ENCODE results near the gene MAP4K1.
"Not testable (repeated sequence)": the region's sequence is repeated elsewhere in the genome, so short reads cannot be mapped to it uniquely, and the experiment has no call there.

The MAP4K1 gene

DNA sequence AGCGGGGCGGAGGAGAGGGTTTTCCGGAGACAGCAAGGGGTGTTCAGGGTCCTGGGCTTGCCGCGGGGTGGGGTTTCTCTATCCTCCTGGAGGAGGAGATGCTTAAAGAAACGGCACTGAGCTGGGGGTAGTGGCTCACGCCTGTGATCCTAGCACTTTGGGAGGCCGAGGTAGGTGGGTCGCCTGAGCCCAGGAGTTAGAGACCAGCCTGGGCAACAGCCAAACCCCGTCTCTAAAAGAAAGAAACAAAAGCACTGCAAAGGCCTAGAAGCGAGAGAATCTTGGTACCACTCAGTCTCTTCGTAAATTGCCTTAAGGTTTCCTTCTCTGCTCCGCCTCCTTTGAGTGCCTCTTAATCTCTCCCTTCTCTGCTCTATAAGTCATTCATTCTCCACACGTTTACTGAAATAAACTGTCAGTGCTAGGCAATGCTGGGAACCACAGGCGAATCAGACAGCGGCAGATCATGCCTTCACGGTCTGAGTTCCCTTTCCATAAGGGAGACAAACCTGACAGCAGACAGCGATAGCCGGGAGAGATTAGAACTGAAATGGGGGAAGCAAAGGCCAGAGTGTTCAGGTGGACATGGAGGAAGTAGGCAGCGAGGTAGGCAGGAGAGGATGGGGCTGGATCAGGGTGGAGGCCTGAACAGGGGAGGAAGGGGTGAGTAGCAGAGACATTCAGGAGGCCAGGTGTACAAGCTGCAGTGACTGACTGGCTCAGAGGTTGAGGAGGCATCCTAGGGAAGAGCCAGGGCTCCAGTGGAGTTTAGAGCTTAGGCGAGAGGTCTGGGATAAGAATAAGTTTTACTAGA, 1.8 kb upstream of the MAP4K1 start:
- Histone ChIP-seq H3K4me3 (peak overlapping the region; percentile 95), H3K27ac (peak overlapping the region; percentile 29), H3K9me3 (ENCODE audit: low read depth, low read length) (no peaks in the 10 kb centered on the region), H3K36me3 (ENCODE audit: insufficient read depth, low read length) (peaks cover 37% of the 10 kb centered on the region), H3K9ac (ENCODE audit: insufficient read length) (peak overlapping the region; percentile 100)
- no peak for DNase-seq (ENCODE audit: low read depth, low spot score)
- TF ChIP-seq EZH2 (IDR thresholded peaks at IDR 0.05) (no peak), FOXP2 (optimal IDR thresholded peaks at IDR 0.05; ENCODE audit: control extremely low read depth, extremely low read length, insufficient read depth) (no peak), POLR2AphosphoS5 (IDR thresholded peaks at IDR 0.05; ENCODE audit: borderline replicate concordance, low read depth, low read length) (no peak)

DNA sequence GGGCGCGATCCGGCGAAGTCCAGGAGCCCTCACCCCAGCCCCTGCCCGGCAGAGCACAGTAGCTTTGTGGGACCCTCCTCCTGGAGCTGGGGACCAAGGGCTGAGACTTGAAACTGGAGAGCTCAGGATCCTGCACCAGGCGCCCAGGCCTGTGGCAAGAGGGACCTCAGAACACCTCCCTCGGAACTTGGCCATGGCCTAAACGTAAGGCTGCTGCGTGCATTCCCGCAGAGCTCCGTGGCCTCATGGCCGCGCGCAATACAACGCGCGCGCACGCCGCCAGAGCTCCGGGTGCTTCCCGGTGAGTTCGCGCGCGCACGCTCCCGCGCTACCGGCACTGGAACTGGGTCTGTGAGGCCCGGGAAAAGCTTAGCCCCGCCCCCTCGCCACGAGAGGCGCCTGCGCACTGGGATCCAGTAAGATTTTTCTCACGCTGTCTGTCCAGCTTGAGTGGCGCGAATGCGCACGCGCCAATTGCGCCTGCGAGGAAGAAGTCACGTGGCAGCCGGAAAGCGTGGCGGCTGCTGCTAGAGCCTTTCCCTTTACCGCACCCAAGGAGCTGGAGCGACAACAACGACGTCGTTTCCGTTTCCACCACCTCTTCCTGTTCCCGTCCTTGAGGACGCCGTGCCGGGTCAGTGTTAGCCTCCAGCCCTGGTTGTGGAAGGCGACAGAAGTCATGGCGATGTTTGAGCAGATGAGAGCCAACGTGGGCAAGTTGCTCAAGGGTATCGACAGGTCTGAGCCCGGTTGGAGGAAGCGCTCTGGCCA, 1.0 kb upstream of the MAP4K1 start, which contains the start of gene EIF3K:
EIF3K (plus strand) TSS at position 599 of the 771 bp plus-strand sequence; CDS start at position 680, 81 bp downstream.
- Histone ChIP-seq H3K9me3 (ENCODE audit: low read depth, low read length) (no peaks in the 10 kb centered on the region), H3K4me3 (peak within 1 kb of the TSS; percentile 95), H3K27ac (peak within 1 kb of the TSS; percentile 79), H3K9ac (ENCODE audit: insufficient read length) (peak within 1 kb of the TSS; percentile 100), H3K36me3 (ENCODE audit: insufficient read depth, low read length) (peaks cover 29% of the 10 kb centered on the region)
- TF ChIP-seq FOXP2 (optimal IDR thresholded peaks at IDR 0.05; ENCODE audit: control extremely low read depth, extremely low read length, insufficient read depth): no peak
- TF ChIP-seq POLR2AphosphoS5 (IDR thresholded peaks at IDR 0.05; ENCODE audit: borderline replicate concordance, low read depth, low read length): peak; percentile 95
- no peak for TF ChIP-seq EZH2 (IDR thresholded peaks at IDR 0.05)
- DNase-seq (ENCODE audit: low read depth, low spot score): peak; percentile 91

DNA sequence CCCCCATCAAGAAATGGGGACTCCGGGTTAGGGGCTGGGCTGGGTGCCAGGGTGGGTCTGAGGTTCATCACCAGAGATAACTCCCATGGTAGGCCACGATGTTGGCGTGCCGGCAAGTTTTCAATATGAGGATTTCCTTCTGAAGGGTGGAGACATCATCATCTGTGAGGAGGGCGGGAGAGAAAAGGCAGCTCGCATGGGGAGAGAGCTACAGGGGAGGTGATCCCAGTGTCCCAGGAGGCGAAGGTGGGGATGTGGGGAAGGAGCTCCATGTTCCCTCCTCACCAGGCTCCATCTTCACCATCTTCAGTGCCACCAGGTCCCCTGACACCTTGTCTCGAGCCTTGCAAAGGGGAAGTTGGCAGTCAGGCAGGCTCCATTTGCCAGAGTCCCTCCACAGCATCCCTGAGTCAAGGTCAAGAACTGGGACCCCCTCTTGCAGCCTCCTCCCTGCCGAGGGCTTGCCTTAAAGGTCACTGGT, 430 bp downstream of the MAP4K1 start:
- DNase-seq (ENCODE audit: low read depth, low spot score): no peak
- no peak overlapping the region for H3K27ac ChIP-seq

GRCh38 chr19:38616265-38616664, 1.5 kb downstream of the MAP4K1 start:
- H3K9ac ChIP-seq (ENCODE audit: insufficient read length): no peak overlapping the region
- TF ChIP-seq POLR2AphosphoS5 (IDR thresholded peaks at IDR 0.05; ENCODE audit: borderline replicate concordance, low read depth, low read length) (no peak), FOXP2 (optimal IDR thresholded peaks at IDR 0.05; ENCODE audit: control extremely low read depth, extremely low read length, insufficient read depth) (no peak), EZH2 (IDR thresholded peaks at IDR 0.05) (no peak)
- no peak for DNase-seq (ENCODE audit: low read depth, low spot score)
- H3K27ac ChIP-seq: no peak overlapping the region
- no peaks in the 10 kb centered on the region for H3K9me3 ChIP-seq (ENCODE audit: low read depth, low read length)
- no peak overlapping the region for H3K4me3 ChIP-seq
- H3K36me3 ChIP-seq (ENCODE audit: insufficient read depth, low read length): peaks cover 12% of the 10 kb centered on the region

More for the DNA sequence above, 430 bp downstream of the MAP4K1 start:
- Histone ChIP-seq H3K4me3 (no peak overlapping the region), H3K36me3 (ENCODE audit: insufficient read depth, low read length) (peaks cover 22% of the 10 kb centered on the region), H3K9ac (ENCODE audit: insufficient read length) (no peak overlapping the region), H3K9me3 (ENCODE audit: low read depth, low read length) (no peaks in the 10 kb centered on the region)
- TF ChIP-seq POLR2AphosphoS5 (IDR thresholded peaks at IDR 0.05; ENCODE audit: borderline replicate concordance, low read depth, low read length) (no peak), EZH2 (IDR thresholded peaks at IDR 0.05) (no peak), FOXP2 (optimal IDR thresholded peaks at IDR 0.05; ENCODE audit: control extremely low read depth, extremely low read length, insufficient read depth) (no peak)

DNA sequence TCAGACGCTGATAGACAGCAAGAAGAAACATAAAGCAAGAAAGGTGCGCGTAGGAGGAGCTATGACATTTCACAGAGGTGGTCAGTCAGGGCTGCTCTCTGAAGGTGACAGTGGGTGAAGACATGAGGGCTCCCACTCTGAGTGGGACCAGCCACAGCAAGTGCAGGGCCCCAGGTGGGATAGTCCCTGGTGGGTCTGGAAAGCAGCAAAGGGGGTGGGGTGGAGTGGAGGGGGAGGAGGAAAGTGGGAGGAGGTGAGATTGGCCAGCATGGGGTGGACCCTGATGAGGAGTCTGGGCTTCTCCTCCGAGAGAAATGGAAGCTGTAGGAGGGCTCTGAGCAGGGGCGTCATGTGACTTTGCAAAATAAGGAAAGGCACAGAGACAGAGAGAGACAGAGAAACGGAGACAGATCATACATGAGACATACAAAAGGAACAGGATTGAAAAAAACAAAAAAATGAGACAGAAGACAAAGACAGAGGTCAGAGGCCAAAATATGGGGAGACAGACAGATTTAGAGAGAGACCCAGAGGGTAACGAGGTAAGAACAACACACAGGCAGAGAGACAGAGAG, 2.7 kb downstream of the MAP4K1 start:
- H3K27ac ChIP-seq: no peak overlapping the region

GRCh38 chr19:38614289-38614688, 3.5 kb downstream of the MAP4K1 start:
- no peak overlapping the region for H3K27ac ChIP-seq
- no peak for TF ChIP-seq POLR2AphosphoS5 (IDR thresholded peaks at IDR 0.05; ENCODE audit: borderline replicate concordance, low read depth, low read length)
- no peaks in the 10 kb centered on the region for H3K36me3 ChIP-seq (ENCODE audit: insufficient read depth, low read length)
- H3K9ac ChIP-seq (ENCODE audit: insufficient read length): no peak overlapping the region
- DNase-seq (ENCODE audit: low read depth, low spot score): no peak
- no peaks in the 10 kb centered on the region for H3K9me3 ChIP-seq (ENCODE audit: low read depth, low read length)
- no peak overlapping the region for H3K4me3 ChIP-seq

More for the DNA sequence above, 2.7 kb downstream of the MAP4K1 start:
- Histone ChIP-seq H3K9me3 (ENCODE audit: low read depth, low read length) (no peaks in the 10 kb centered on the region), H3K36me3 (ENCODE audit: insufficient read depth, low read length) (peaks cover under 1% of the 10 kb centered on the region; the same call in 1 of the 2 replicates), H3K4me3 (no peak overlapping the region), H3K9ac (ENCODE audit: insufficient read length) (no peak overlapping the region)
- no peak for DNase-seq (ENCODE audit: low read depth, low spot score)
- TF ChIP-seq FOXP2 (optimal IDR thresholded peaks at IDR 0.05; ENCODE audit: control extremely low read depth, extremely low read length, insufficient read depth) (no peak), POLR2AphosphoS5 (IDR thresholded peaks at IDR 0.05; ENCODE audit: borderline replicate concordance, low read depth, low read length) (no peak), EZH2 (IDR thresholded peaks at IDR 0.05) (no peak)

DNA sequence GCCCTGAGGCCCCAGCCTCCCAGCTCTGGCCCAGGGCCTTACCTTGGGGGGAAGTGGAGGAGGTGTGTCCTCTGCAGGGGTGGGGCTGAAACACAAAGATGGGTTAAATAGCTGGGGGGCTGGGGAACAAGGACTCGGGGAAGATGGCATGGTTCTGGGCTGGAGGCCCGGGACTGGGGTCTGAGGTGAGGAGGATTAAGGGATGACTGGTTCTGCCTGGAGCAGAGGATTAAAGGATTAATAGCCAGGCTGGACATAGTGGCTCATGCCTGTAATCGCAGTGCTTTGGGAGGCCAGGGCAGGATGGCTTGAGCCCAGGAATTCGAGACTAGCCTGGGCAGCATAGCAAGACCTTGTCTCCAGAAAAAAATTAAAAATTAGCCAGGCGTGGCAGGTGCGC, 11.6 kb downstream of the MAP4K1 start:
- no peak overlapping the region for H3K4me3 ChIP-seq
- TF ChIP-seq EZH2 (IDR thresholded peaks at IDR 0.05) (no peak), FOXP2 (optimal IDR thresholded peaks at IDR 0.05; ENCODE audit: control extremely low read depth, extremely low read length, insufficient read depth) (no peak), POLR2AphosphoS5 (IDR thresholded peaks at IDR 0.05; ENCODE audit: borderline replicate concordance, low read depth, low read length) (no peak)
- H3K36me3 ChIP-seq (ENCODE audit: insufficient read depth, low read length): no peaks in the 10 kb centered on the region
- no peak for DNase-seq (ENCODE audit: low read depth, low spot score)
- H3K9ac ChIP-seq (ENCODE audit: insufficient read length): no peak overlapping the region
- H3K9me3 ChIP-seq (ENCODE audit: low read depth, low read length): no peaks in the 10 kb centered on the region
- H3K27ac ChIP-seq: no peak overlapping the region

GRCh38 chr19:38602856-38603255, 14.9 kb downstream of the MAP4K1 start:
- DNase-seq (ENCODE audit: low read depth, low spot score): not testable (repeated sequence)

More at GRCh38 chr19:38602856-38603255, 14.9 kb downstream of the MAP4K1 start:
- H3K36me3 ChIP-seq (ENCODE audit: insufficient read depth, low read length); H3K9ac ChIP-seq (ENCODE audit: insufficient read length); H3K9me3 ChIP-seq (ENCODE audit: low read depth, low read length); H3K27ac ChIP-seq; H3K4me3 ChIP-seq: not testable (repeated sequence)

Data from SK-N-MC (cell line).